PC-9 (cell line): ENCODE measurements around the gene ATP1A2. TPM values are rescaled to one million over a fixed set of nuclear protein-coding genes. Genes with fewer than 3 reads are reported as not detected.

Experiments
- BruUV-seq: library from RNA; stranded (reverse); fragments of 400-500 nt; replicated peaks from 2 replicates; lab custom pipeline; 2021; lab: Mats Ljungman, UMichigan
- CTCF ChIA-PET: fragments of 300-600 bp; sonication (Branson Sonifier 250); formaldehyde crosslinking; loops from one replicate; lab custom pipeline; 2022; ENCODE audit warnings: antibody characterized with exemption; lab: Charles Lee
- POLR2A ChIA-PET: fragments of 300-600 bp; sonication (Branson Sonifier 250); formaldehyde crosslinking; loops from one replicate; lab custom pipeline; 2022; ENCODE audit warnings: antibody characterized with exemption; ENCODE audit not compliant: unreplicated experiment; lab: Charles Lee
- DNase-seq, 2 experiments: peaks; one replicate each; pipeline versions ENCODE4 v3.0.0 to v3.0.0-alpha.2; 2015 to 2022; ENCODE audit warnings: mixed read lengths in 1 of 2
- H2AFZ ChIP-seq: fragments of 200-600 bp; sonication (generic); 2 replicates; pipeline ENCODE4 v1.8.1; 2017; ENCODE audit warnings: antibody characterized with exemption
- H3F3A ChIP-seq: fragments of 200-600 bp; sonication (generic); 2 replicates; pipeline ENCODE4 v1.8.1; 2017; ENCODE audit warnings: antibody characterized with exemption, mild to moderate bottlenecking, low read depth; ENCODE audit not compliant: insufficient read depth
- H3K27ac ChIP-seq: fragments of 200-600 bp; sonication (generic); 2 replicates; pipeline ENCODE4 v1.6.1; 2016; ENCODE audit warnings: mixed run types
- H3K27me3 ChIP-seq: fragments of 200-600 bp; sonication (generic); 2 replicates; pipeline ENCODE4 v1.6.1; 2016; ENCODE audit warnings: low read depth, mixed run types; ENCODE audit not compliant: insufficient read depth
- H3K36me3 ChIP-seq: fragments of 200-600 bp; sonication (generic); 2 replicates; pipeline ENCODE4 v1.6.1; 2016; ENCODE audit warnings: low read depth, mixed run types
- H3K4me1 ChIP-seq: fragments of 200-600 bp; sonication (generic); replicated peaks from 2 replicates; pipeline ENCODE4 v1.6.1; 2016; ENCODE audit warnings: mixed run types; ENCODE audit not compliant: insufficient read depth
- H3K4me2 ChIP-seq: fragments of 200-600 bp; sonication (generic); 2 replicates; pipeline ENCODE4 v1.6.1; 2017; ENCODE audit warnings: mixed run types
- H3K4me3 ChIP-seq: fragments of 200-600 bp; sonication (generic); 2 replicates; pipeline ENCODE4 v1.6.1; 2016; ENCODE audit warnings: mixed run types
- H3K79me2 ChIP-seq: fragments of 200-600 bp; sonication (generic); 2 replicates; pipeline ENCODE4 v1.6.1; 2017; ENCODE audit warnings: low read depth, mixed run types
- H3K9me2 ChIP-seq: fragments of 200-600 bp; sonication (generic); 2 replicates; pipeline ENCODE4 v1.8.1; 2017; ENCODE audit warnings: mild to moderate bottlenecking; ENCODE audit not compliant: insufficient read depth
- H3K9me3 ChIP-seq: fragments of 200-600 bp; sonication (generic); 2 replicates; pipeline ENCODE4 v1.8.1; 2016; ENCODE audit warnings: low read depth; ENCODE audit not compliant: insufficient read depth
- H4K20me1 ChIP-seq: fragments of 200-600 bp; sonication (generic); 2 replicates; pipeline ENCODE4 v1.8.1; 2017; ENCODE audit not compliant: insufficient read depth
- CTCF ChIP-seq: fragments of 200-600 bp; sonication (generic); conservative IDR thresholded peaks from 2 replicates; pipeline ENCODE4 v1.6.1; 2017; ENCODE audit warnings: mixed run types, antibody characterized with exemption, mild to moderate bottlenecking, moderate library complexity
- EZH2 ChIP-seq: fragments of 200-600 bp; sonication (generic); IDR thresholded peaks from 2 replicates; pipeline ENCODE4 v1.8.0; 2017; ENCODE audit warnings: antibody characterized with exemption, low read depth
- intact Hi-C: fragments of 100-400 bp; cut with micrococcal nuclease; formaldehyde crosslinking; loops from one replicate; pipeline ENCODE4 v1.10.0; 2022; ENCODE audit not compliant: unreplicated experiment
- total RNA-seq: library from RNA; stranded (reverse); gene quantifications from 2 replicates; pipeline ENCODE4 v1.2.3, GENCODE V29; 2021

Gene ATP1A2
- total RNA-seq, 1 experiment from 2014 or later = 1.1 TPM

- no peaks in the 10 kb centered on the region for H3K27me3 ChIP-seq
- intact Hi-C loops = no loop called here
These were observed 5.8 kb downstream of the ATP1A2 start for GRCh38 chr1:160121388-160121787.

GRCh38 chr1:160122978-160123495, 7.5 kb downstream of the ATP1A2 start:
- BruUV-seq = no TSS peak
- H3K79me2 ChIP-seq = no peaks in the 10 kb centered on the region
- H3K9me2 ChIP-seq = no peaks in the 10 kb centered on the region
- no peak overlapping the region for H3K4me2 ChIP-seq
- intact Hi-C loops = no loop called here
- H3K36me3 ChIP-seq = no peaks in the 10 kb centered on the region
- peaks cover 19% of the 10 kb centered on the region; the same call in 1 of the 2 replicates for H3F3A ChIP-seq
- H3K27me3 ChIP-seq = no peaks in the 10 kb centered on the region
- no peaks in the 10 kb centered on the region for H4K20me1 ChIP-seq
- no peak overlapping the region for H2AFZ ChIP-seq
- DNase-seq = no peak
- TF ChIP-seq CTCF (no peak), EZH2 (no peak)
- CTCF ChIA-PET = no interaction called here
- no peaks in the 10 kb centered on the region for H3K9me3 ChIP-seq
- POLR2A ChIA-PET = interaction anchor here (0.8 kb wide), 1 partner anchor 270 kb away, joined by 11 read pairs; no protein-coding TSS in a partner anchor
- no peak overlapping the region for H3K4me3 ChIP-seq
- no peak overlapping the region for H3K27ac ChIP-seq
- H3K4me1 ChIP-seq = peaks cover 40% of the 10 kb centered on the region

More at GRCh38 chr1:160121388-160121787, 5.8 kb downstream of the ATP1A2 start:
- ChIA-PET POLR2A (no interaction called here), CTCF (interaction anchor here (0.7 kb wide), 1 partner anchor 71 kb away, joined by 3 read pairs; no protein-coding TSS in a partner anchor)
- no peak overlapping the region for H3K4me2 ChIP-seq
- H3K9me2 ChIP-seq = no peaks in the 10 kb centered on the region
- no peak for TF ChIP-seq CTCF
- TF ChIP-seq EZH2 = no peak
- no peaks in the 10 kb centered on the region for H3K9me3 ChIP-seq
- H2AFZ ChIP-seq = no peak overlapping the region
- no peaks in the 10 kb centered on the region for H3K79me2 ChIP-seq
- DNase-seq = no peak
- H3K36me3 ChIP-seq = no peaks in the 10 kb centered on the region
- H3K4me1 ChIP-seq = peaks cover 29% of the 10 kb centered on the region
- peaks cover 19% of the 10 kb centered on the region; the same call in 1 of the 2 replicates for H3F3A ChIP-seq
- no peak overlapping the region for H3K27ac ChIP-seq
- no peak overlapping the region for H3K4me3 ChIP-seq
- H4K20me1 ChIP-seq = no peaks in the 10 kb centered on the region
- BruUV-seq = no TSS peak

- DNase-seq = no peak
- Histone ChIP-seq H3K4me1 (peaks cover 46% of the 10 kb centered on the region), H3K4me3 (no peak overlapping the region), H4K20me1 (no peaks in the 10 kb centered on the region), H3K27me3 (no peaks in the 10 kb centered on the region), H2AFZ (no peak overlapping the region), H3K79me2 (no peaks in the 10 kb centered on the region), H3K27ac (peak overlapping the region; percentile 89), H3K36me3 (no peaks in the 10 kb centered on the region), H3K4me2 (peak overlapping the region; percentile 61), H3K9me2 (no peaks in the 10 kb centered on the region), H3K9me3 (no peaks in the 10 kb centered on the region), H3F3A (peaks cover 19% of the 10 kb centered on the region; the same call in 1 of the 2 replicates)
- ChIA-PET CTCF (interaction anchor here (1.5 kb wide), 1 partner anchor 70 kb away, joined by 4 read pairs; no protein-coding TSS in a partner anchor), POLR2A (no interaction called here)
- no TSS peak for BruUV-seq
- TF ChIP-seq CTCF = no peak
- no peak for TF ChIP-seq EZH2
- intact Hi-C loops = loop anchor here (1.0 kb wide), 1 partner anchor 22 kb away; no protein-coding TSS in a partner anchor
These were observed 8.2 kb downstream of the ATP1A2 start for GRCh38 chr1:160123726-160124125.
